Stimulated activated CD4-positive, alpha-beta T cell treated with anti-CD3 and anti-CD28 coated beads, TNF-alpha, amount 100 ng/mL, for 24 hours (primary cell): ENCODE results near the gene RRBP1.

Experiments used
- DNase-seq, 3 experiments: peaks; one replicate each; pipeline ENCODE4 v3.0.0-alpha.2; 2020; ENCODE audit warnings: low read depth in 3 of 3

RRBP1 gene

DNA sequence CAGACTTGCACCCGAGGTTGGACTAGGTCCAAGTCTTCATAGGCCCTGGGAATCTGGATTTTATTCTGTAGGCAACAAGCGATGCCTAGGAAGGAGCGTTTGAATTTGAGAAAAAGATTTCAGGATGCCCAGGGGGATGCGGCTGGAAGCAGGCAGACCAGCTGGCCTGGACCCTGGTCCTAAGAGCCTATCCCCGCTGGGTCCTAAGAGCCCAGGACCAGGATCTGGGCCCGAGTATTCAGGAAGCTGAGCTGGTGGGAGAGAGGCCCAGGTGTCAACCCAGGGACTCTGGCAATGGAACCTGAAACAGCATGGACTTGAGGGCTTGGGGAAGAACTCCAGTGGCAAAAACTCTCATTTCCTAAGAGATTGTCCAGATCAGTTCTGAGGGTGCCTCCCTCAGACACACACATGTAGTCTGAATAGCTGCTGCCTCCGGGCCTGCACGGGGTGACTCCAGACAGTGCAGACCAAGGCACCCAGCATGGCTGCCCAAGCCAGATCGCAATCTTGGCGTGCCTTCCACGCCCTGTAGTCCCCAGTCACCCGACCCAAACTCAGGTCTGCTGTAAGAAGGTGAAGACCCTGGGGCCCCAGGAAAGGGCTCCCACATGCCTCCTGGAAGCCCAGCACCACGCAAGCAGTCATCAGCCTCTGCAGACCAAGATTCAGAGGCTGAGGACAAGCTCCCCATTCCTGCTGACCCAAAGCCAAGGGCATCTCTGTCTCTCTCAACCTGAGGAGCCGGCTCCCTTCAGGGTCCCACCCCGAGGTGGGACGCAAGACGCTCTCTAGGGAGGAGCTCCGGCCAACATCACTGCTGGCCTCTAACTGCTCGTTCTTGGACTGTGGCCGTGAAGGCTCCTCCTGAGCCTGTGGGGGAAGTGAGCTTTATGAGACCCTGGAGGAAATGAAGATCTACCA, 34.4 kb downstream of the RRBP1 start:
- DNase-seq = no peak

DNA sequence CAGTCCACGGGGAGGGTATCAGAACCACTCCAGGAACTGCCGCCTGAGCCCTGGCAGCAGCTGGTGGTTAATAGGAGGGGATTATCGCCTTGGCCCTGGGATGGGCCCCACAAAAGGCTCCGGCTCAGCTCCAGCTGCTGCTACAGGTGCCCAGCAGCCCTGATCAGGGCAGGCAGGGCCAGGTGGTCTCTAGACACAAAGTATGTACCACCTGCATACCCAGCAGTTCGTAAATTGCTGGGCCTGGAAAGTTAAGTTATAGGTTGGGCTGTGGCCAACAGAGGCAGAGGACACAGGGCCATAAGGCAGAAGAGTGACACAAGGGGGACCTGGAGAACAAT, 35.1 kb downstream of the RRBP1 start:
- no peak for DNase-seq

DNA sequence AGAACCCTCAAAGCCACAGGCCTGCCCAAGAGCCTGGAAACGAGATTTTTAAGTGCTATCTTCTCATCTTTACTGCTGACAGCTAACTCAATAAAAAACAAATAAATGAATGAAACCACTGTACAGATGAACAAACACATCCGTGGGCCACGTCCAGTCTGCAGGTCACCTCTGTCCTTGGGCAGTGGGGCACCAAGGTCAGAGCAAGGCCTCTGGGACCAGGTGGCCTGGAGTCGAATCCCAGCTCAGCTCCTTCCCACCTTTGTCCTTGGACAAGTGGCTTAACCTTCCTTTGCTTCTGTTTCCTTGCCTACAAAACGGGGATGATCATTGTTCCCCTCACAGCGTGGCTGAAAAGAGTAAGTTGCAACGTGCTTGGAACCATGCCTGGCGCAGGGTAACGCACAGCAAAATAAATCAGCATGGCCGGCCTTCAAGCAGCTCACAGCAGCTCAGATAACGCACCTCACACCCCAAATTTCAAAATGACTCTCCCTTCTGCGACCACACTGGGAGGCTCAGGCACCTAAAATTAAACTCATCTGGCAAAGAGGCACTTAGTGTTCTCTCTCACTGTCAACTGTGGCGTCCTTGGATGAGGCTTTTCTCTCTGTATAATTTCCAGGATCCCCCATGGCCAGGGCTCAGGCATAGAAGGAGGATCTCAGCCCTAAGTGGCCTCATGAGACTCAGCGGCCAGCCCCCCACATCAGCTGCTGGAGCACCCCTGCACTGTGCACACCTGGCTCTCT, 35.7 kb downstream of the RRBP1 start:
- no peak for DNase-seq

DNA sequence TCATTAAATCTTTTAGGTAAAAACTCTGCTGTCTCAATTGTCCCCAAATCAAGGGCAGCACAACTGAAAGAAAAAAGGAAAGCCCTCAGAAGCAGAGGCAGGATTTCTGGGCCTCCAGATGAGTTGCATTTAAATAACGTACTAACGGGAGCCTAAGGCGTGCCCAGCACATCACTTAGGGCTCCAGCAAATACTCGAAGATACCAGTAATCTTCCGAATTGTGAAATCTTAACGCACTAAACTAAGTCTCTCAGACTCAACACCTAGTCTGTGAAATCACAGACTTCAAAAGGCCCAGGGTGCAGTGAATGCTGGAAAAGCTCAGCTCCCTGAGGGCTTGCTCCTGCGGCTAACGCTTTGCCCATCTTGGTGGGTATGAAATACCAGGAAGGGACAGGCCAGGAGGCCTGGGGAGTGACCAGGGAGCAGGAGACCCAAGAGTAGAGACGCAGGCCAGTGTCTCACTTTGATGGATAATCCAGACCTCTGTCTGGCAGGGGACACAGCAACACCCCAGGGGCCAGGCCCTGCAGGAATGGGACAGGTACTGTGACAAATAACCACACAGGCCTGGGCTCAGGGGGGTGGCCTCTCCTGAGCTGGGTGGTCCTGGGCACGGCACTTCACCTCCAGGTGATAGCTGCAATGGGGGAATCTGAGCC, 36.4 kb downstream of the RRBP1 start:
- no peak for DNase-seq

DNA sequence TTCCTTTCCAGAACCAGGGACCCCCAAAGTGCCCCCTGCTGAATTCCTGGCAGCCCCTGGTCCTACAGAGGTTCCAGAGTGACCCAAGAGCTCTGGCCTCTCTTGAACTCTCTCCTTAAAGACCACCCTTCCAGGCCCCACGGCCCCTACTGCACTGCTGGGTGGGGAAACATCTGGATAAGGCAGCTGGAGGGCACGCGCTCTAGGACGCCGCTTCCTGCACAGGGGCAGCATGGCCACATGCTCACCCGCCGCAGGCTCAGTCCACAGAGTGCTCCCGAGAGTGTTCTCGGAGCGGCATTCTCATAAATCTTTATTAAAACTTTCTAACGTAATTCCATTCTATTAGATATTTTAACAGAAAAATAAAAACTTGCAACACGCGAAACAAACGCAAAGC, 37.0 kb downstream of the RRBP1 start:
- no peak for DNase-seq

DNA sequence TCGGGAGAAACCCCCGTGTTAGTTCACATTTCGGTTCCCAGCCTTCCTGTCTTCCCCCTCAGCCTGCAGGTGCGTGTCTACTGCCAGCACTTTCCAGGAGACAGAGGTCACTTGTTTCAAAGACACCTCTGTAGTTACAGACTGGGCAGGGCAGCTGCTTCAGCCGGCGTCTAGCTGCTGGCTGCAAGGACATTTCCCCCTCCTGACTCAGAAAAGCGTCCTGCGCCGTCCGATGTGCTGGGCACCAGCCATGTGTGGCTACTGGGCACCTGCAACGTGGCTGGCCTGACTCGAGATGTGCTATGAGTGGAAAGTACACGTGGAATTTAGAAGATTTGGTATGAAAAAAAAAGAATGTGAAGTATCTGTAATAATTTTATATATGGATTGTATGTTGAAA, 37.6 kb downstream of the RRBP1 start:
- DNase-seq = no peak

DNA sequence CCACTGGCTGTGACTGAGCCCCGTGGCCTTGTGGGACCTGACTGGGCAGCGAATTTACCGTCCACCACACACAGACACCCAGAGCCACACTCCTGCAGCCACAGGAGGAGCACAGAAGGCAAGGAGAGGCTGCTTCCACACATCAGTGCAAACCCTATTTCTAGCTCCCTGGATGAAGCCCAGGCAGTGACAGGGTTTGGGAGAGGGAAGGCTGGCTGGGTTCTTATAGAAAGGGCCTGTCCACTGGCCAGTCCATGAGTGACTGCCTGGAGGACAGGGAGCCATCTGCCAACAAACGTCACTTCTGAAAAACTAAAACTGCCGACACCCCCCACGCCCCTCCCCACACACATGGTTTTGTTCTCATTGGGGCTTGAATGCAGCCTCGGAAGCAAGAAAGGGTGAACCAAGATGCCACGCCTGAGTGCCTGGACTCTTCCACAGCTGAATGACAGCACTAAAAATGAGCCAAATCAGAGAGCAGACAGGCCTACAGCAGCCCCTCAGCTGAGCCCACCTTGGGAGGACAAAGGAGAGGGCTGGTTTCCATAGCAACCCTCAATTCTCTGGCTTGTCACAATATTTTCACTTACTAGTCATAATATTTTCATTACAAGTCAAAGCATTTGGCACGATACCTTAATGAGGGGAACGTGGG, 38.4 kb downstream of the RRBP1 start:
- no peak for DNase-seq

DNA sequence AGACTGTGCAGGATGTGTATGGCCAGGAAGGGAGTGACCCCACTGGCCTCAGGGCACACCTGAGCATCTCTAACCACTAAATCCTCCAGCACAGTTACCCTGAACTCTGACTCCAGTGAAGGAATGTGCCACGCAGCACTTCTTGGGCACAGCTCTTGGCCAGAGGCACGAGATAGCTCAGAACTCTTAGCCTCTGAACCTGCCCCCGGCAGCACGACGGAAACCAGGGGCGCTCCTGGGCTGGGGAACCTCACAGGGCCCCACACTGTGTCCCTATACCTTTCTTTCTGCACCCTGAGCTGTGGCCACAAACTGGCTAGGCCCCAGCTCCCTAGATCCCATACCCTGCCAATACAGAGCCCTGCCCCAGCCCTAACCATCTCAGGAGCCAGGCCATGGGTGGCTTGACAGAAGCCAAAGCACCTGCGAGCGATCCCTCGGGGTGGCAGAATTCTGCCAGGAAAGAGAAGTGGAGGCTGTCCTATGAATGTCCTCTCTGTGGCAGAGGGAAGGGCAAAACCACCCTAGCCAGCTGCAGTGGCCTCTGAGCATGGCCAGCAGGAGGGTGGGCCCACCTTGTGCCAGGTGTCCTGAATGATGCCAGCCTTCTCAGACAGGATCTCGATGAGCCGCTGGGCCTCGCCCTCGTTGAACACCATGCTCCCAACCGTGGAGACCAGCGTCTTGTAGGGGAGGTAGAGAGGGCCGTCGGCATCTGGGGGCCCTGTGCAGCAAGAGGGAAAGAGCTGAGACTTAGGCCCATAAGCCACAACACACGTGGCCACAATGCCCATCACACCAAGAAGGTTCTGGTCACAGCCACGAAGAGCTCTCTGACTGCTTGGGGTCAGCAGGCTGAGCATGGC, 39.4 kb downstream of the RRBP1 start:
- no peak for DNase-seq

DNA sequence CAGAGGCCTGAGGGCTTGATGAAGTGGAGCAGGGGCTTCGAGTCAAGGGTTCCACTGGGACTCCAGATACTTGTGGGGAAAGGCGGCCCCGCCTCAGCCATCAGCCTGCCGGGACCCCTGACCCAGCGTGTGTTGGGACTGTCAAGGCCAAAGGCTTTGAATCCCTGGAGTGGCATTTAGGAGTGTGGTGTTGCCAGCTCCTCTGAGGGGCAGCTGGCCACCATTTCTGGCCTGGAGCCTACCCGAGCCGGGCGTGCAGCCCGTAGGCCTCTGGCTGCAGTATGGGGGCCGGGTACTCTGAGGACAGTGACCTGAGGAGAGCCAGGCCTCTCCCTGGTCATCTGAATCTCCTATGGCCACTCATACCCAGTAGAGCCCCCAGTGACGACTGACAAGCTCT, 40.0 kb downstream of the RRBP1 start:
- DNase-seq = no peak

DNA sequence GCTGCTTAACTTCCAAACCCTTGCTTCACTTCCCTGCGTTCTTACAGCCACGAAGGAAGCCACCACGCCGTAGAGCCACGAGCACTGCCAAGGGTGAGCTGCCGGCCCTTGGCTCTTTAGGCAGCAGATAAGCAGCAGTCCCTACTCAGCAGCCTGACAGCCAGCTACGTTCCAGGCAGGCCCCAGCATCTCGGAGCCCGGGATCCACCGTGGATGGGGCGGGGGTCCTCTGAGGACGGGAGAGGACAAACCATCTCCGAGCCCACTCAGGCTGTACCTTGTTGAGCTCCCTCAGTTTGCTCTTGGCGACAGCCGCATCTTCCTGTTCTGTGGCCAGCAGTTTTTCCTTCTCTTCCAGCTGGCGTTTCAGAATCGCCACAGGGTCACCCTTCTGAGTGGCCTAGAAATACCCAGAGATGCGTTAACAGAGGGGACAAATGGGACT, 40.5 kb downstream of the RRBP1 start:
- DNase-seq = no peak

DNA sequence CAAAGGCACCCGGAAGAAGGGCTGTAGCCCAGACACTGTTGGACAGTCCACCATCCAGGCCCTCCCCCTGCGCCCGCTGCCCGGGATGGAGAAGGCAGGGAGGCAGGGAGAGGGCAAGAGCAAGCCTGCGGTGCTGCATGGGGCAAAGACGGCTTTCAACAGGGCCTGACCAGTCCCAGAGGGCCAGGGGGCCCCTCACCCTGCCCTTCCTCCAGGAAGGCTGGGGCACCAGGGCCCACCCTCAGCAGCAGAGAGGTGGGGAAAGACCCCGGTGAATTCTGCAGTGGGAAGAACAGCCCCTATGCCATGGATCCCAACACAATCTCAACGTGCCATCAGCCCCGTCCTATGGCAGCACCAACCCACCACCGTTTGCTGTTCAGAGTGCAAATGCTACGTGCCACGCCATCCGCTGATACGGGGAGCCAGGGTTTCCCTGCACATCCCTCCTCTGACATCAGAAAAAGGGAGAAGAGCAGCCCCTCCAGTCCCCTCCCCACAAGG, 41.1 kb downstream of the RRBP1 start:
- no peak for DNase-seq

DNA sequence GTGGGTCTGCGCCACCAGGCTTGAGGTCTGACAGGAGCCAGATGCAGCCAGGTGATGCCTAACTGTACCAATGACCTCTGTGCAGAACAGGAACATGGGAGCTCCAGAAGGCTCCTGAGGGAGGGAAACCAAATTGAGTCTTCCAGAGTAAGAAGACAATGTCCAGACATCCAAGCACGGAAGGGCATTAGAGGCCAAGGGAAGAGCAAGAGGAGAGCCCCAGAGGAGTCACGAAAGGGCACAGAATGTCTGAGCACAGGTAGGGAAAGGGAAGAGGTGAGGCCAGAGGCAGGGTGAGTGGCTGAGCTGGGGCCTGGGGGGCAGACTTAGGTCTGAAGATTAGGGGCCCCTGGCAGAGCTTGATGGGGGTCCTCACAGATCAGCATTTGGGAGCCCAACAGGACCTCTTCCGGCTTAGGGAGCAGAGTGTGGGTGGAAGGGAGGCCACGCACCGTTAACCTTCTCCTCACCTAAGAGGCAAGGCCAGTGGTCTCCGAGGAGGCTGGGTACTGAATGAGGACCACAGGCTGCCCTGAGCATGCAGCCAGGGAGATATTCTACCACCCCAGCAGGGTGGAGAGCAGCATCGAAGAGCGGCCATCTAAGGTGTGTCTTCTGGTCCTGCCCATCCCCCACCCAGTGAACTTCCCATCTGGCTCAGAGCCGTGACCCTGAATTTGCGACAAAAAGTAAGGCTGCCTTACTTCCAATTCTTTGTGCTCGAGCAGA, 41.7 kb downstream of the RRBP1 start:
- no peak for DNase-seq

DNA sequence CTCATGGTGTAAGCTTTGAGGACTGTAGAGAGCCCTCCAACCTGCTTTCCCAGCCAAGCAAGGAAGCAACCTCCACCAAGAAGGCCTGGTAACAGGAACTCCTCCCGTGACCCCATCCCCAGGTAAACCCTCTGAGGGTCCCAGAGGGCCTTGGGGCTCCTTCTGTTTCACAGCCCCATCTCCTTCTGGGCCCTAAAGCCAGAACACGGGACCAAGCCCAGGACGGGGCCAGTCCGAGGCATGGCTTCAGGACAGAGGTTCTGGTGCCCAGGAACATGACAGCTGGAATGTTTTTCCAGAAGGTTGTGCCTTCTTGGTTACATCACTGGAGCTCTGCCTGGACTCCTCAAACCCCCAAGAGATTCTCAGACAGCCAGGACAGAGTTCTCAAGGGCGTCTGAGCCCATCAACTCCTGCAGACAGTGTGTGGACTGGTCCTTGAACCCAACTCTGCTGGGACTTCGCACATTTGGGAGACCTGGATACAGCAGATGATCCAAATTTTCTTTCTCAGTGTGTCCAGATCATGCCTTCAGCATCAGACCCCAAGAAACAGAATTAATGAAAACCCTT, 43.1 kb downstream of the RRBP1 start:
- DNase-seq = no peak

DNA sequence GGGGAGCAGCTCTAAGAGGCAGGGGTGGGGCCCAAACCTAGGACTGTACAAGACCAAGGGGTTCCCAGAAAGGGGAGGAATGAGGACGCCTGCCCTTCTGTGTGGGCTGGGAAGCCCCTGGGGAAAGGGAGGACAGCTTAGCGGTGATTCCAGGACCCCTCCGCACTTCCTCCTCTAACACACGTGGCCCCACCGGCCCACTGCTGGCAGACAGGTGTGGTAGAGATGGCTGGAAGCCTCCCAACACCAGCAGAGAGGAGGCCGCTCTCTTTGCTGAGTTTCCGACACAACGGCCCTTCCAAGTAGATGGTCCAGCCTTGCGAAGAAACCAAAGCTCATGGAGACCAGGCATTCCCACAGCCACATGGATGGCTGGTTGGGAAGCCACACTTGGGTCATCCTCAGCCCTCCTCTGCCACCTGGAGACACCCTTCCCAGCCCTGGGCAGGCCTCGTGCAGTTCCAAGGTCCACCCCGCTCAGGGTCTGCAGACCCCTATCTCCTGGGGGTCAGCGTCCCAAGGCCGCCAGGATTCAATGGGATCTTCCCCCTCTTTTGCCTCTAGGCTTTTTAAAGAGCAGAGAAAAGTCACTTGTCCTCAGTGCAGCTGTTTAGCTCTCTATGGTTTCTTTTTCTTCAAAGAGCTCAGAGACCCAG, 43.9 kb downstream of the RRBP1 start:
- DNase-seq = no peak

DNA sequence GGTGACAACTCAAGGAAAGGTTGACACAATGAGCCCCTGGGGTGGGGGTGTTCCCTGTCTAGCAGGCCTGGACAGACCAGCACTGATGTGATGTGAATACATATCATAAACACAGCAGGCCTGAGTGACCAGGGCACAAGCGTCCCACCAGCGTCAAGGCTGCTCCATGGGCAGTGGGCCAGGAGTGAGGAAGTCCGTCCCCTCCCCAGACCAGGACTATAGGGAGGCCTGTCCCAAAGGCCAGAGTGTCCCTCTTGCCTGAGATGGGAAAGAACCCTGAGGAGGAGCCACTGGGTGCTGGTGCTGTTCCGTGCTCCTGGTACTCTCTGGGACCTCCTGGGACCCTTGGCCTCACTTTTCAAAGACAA, 44.6 kb downstream of the RRBP1 start:
- no peak for DNase-seq

DNA sequence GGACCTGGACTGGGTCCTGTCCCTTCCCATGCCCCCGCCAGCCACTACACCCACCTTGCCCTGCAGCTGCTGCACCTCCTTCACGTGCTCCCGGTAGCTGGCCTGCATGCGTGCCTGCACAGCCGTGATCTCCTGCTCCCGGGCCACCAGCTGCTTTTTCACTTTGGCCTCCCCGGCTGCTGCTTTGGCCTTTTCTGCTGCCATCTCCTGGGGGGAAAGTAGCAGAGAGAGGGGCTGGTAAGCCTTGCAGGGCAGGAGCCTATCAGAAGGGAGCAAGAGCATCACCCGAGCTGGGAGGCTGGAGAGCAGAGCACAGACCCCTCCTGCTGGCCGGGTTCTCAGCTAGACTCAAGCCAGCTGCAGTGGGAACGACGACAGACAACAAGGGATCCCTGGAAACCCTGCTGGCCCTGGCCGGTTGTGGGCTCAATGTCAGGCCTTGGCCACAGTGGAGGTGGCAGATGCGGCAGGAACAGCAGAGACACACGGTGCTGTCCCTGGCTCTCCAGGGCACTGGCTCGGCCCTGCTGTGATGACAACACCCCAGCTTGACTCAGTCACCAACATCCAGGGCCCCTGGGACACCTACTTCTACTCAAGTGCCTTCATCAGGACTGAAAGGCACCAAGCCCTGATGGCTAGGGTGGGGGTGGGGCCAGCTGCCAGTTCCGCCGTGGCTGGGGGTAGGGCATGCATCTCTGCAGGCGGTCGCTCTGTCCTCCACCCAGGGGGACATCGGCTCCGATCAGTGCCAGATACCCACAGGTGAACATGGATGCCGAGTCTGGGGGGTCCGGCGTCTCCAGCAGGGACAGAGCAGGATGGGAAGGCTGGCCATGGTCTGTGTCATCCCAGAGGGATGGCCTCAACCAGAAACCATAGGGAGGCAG, 45.3 kb downstream of the RRBP1 start:
- DNase-seq = no peak

DNA sequence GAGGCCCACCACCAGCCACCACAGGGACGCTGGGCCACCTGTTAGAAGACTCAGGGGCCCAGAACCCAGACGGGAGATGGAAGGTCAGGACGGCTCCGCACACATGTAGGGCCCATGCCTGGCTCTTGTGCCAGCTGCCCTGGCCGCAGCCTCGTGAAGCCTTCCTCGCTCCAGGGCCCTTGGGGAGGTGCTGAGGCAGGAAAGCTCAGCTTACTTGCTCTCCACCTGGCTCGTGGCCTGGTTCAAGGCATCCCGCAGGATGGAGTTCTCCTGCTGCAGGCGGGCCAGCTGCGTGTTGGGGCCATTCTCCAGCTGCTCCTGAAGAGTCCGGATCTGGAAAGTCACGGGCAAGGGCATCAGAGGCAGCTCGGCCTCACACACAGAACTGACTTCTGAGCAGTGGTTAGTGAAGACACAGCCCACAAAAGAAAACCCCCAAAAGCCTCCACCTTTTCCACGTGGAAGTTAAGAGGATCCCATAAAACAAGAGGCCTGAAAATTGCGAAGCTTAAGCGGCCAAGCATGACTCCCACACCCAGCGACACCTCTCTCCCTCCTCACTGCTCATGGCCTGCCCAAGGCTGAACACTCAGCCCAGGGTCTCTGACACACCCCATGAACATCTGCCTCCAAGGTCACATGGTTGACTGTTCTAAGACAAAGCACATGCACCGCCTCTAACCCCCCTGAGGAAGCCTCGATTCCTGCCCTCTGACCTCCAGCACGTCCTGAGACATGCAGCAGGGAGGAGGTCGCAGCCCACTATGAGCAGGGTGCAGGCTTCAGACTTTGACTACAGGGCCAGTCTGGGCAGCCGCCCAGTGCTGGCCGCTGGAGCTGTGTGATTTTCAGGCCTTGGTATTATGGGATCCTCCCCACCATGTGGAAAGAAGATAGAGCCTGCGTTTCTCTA, 46.5 kb downstream of the RRBP1 start:
- no peak for DNase-seq
